Body of pancreas (tissue), 4 donors: Measurements from ENCODE around the gene ADCY7.

Experiments
- POLR2A ChIP-seq, 3 donors: fragments of 450-650 bp; IDR thresholded peaks; one replicate each; pipeline ENCODE4 v1.6.1; 2016; ENCODE audit warnings: antibody characterized with exemption in 3 of 3, mild to moderate bottlenecking in 2 of 3
- TF ChIP-seq, protein P1 (sequence below), 7 experiments: fragments of 450-650 bp in 4 of 7; fragments of 200-600 bp in 3 of 7; sonication (generic) in 3 of 7; IDR thresholded peaks; one replicate each; pipeline ENCODE4 v1.5.1; 2016 to 2019; ENCODE audit warnings: antibody characterized with exemption in 7 of 7

DNA sequence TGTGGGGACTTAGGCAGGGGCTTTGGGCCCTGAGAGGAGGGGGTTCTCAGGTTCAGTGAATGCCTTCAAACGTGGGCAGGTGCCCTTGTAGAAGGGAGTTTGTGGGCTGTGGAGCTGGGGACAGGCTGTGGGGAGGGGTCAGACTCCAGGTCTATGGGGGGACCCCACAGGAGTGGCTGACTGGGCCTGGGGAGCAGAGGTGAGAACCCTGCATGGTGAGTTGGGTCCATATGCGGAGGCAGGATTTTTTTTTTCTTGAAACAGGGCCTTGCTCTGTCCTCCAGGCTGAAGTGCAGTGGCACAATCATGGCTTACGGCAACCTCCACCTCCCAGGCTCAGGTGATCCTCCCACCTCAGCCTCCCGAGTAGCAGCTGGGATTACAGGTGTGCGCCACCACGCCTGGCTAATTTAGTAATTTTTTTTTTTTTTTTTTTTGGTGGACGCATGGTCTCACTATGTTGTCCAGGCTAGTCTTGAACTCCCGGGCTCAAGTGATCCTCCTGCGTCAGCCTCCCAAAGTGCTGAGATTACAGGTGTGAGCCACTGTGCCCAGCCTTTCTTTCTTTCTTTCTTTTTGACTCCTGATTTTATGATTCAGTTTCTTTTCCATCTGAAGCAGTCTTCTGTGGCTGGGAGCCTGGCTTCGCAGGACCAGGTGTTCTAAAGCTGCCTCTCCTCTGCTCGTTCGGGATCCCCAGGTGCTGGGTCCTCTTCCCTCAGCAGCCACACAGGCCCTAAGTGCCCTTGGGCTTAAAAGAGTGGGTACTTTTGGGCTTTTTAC lies 19.0 kb upstream of the ADCY7 start:
- TF ChIP-seq, protein P1, sequence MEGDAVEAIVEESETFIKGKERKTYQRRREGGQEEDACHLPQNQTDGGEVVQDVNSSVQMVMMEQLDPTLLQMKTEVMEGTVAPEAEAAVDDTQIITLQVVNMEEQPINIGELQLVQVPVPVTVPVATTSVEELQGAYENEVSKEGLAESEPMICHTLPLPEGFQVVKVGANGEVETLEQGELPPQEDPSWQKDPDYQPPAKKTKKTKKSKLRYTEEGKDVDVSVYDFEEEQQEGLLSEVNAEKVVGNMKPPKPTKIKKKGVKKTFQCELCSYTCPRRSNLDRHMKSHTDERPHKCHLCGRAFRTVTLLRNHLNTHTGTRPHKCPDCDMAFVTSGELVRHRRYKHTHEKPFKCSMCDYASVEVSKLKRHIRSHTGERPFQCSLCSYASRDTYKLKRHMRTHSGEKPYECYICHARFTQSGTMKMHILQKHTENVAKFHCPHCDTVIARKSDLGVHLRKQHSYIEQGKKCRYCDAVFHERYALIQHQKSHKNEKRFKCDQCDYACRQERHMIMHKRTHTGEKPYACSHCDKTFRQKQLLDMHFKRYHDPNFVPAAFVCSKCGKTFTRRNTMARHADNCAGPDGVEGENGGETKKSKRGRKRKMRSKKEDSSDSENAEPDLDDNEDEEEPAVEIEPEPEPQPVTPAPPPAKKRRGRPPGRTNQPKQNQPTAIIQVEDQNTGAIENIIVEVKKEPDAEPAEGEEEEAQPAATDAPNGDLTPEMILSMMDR (IDR thresholded peaks at IDR 0.05), result no peak
- TF ChIP-seq POLR2A (IDR thresholded peaks at IDR 0.05), result no peak
